NCI-H2029 (cell line): ENCODE results near the gene RNF44.
"Not testable (repeated sequence)": the region's sequence is repeated elsewhere in the genome, so short reads cannot be mapped to it uniquely, and the experiment has no call there.

Experiments used
- DNase-seq: peaks from one replicate; lab custom pipeline; 2025; lab: John Stamatoyannopoulos, UW

The RNF44 gene

DNA sequence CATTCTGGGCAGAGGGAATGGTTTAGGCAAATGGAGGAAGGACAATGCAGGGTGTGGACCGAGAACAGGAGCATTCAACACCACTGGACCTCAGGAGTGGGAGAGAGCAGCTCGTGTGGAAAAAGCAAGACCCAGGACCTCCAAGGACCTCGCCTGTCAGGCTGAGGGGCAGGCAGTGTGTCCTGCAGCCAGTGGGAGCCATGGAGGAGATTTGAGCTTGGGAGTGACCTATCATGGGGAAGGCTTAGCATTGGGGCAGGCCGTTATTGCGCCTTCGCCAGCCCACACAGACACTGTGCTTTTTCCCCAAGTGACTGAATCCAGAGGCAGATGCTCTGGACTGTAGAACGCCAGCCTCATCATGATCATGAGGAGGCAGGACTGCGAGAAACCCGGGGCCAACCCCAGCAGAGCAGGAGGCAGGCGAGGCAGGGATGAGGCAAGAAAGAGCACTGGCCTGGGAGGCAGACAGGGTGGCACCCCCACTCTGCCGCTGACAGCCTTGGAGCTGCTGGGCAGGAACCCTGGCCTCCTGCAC, 15.2 kb upstream of the RNF44 start:
- DNase-seq: no peak

DNA sequence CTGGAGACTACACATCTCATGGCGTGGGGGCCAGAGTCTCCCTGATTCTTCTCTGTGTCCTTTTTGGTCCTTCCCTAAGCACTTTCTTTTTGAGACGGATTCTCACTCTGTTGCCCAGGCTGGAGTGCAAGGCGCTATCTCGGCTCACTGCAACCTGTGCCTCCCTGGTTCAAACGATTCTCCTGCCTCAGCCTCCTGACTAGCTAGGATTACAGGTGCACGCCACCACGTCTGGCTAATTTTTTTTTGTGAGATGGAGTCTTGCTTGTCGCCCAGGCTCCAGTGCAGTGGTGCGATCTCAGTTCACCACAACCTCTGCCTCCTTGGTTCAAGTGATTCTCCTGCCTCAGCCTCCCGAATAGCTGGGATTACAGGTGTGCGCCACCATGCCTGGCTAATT, 13.7 kb upstream of the RNF44 start:
- not testable (repeated sequence) for DNase-seq

DNA sequence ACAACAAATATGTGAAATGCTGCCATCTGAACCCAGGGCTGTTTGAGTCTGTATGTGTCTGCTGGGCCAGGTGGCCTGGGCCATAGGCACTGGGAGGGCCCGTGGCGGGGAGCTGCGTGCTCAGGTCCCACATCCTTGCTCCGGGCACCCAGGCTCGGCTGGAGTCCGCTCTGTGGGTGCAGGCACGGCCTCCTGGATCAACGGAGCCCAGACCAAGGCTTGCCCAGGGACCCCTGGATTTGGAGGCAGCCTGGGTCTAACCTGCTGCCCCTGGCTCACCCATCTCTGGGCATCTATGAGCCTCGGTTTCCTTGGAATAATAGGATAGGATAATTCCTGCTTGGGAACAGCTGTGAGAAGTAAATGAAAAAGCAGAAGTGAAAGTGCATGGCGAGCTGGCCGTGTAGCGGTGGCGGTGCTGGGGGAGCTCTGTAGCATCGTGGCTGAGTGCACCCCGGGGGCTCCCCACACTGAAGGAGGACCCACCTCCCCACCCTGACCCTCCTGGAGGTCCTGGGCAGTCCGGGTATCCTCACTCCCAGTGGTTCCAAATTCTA, 13.2 kb upstream of the RNF44 start:
- DNase-seq: no peak

DNA sequence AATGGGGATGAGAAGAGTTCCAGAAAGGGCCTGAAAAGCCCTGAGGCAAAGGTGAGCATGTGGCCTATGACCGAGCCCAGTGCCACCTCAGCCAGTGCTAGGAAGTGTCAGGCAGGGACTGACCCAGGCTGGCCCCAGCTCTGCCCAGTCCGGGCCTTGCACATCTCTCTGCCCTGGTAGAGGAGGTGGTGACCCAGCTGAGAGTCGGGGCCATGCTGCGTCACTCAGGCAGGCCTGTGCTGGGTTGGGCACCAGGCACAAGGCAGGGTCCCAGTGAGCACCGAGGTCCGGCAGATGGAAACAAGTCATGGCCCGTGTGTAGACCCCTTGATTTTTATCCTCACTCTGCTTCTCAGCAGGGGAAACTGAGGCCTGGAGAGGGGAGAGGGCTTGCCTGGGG, 12.7 kb upstream of the RNF44 start:
- DNase-seq: no peak

DNA sequence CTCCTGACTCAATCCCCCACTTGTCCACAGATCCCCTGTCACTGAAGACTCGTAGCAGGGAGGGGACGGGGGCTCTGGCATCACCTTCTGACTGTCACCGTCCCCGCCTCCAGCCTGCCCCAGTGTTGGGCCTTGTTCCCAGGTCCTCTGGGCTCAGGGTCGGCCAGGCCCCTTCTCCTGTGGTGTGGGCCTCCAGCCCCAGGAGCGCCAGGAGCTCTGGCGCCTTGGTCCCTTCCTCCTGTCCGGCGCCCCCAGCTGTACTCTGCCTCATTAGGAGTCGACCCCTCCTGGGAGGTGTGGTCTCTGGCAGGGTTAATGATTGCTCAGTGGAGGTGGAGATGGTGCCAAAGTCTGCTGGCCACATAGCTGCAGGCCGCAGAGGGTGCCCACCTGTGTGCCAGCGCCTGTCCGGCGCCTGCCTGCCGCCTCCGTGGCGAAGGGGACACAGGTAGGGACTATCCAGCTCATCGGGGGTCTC, 11.8 kb upstream of the RNF44 start, which contains the start of gene CDHR2:
TSS of gene CDHR2 (plus strand) at position 376 of the 478 bp plus-strand sequence. CDS start 16,011 bp downstream, outside the sequence.
- no peak for DNase-seq

DNA sequence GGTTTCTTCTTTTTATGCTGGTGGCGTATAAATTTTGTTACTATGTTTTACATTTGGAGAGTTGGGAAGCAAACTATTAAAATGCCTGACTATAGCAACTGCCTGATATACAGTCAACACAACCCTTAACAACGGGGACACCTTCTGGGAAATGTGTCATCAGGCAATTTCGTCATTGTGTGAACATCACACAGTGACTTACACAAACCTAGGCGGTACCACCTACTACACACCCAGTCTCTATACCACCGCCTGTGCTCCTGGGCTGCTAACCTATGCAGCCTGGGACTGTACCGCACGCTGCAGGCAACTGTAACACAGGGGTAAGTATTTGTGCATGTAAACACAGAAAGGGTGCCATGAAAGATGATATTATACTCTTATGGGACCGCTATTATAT, 10.6 kb upstream of the RNF44 start:
- DNase-seq: no peak

DNA sequence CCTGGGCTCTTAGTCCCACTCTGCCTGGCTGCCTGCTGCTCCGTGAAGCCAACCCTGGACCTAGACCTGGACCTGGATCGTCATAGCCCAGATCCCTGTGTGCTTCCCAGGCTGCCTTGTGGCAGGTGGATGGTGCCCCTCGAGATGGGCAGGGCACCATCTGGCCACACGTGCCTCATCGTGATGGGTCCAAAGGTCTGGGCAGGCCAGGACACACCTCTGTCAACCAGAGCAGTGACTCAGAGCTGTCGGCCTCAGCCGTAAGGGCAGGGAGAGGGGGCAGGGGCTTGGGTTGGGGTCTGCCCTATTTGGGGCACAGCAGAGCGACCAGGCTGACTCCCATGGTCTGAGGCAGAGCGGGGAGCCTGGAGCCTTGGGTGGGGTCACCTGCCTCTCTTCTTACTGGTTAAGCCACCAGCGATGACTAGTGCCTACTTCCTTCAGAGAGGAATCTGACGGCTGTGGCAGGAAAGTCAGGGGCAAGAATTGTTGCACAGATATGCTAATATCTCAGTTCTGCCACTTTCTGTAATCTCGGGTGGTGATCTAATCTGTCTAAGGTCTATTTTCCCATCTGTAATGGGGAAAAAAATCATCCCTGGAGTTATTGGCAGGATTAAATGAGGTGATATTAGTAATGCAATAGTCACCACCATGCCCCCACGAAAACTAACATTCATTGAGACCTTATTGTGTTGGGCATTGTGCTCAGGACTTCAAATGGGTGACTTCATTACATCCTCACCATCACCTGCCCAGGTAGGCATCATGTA, 8.7 kb upstream of the RNF44 start:
- DNase-seq: no peak

DNA sequence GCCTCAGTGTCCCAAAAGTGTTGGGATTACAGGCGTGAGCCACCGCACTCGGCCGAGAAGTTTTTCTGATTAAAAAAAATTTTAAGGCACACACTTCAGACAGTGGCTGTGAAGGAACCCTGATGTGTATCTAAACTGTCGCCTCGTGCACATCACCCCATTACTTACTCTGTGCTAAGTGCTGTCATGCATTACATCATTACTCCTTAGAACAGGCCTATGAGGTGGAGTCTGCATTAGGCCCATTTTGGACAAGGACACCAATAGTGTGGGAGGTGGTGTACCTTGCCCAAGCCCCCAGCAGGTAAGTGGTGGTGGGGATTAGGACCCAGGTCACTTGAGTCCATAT, 8.2 kb upstream of the RNF44 start:
- DNase-seq: no peak

DNA sequence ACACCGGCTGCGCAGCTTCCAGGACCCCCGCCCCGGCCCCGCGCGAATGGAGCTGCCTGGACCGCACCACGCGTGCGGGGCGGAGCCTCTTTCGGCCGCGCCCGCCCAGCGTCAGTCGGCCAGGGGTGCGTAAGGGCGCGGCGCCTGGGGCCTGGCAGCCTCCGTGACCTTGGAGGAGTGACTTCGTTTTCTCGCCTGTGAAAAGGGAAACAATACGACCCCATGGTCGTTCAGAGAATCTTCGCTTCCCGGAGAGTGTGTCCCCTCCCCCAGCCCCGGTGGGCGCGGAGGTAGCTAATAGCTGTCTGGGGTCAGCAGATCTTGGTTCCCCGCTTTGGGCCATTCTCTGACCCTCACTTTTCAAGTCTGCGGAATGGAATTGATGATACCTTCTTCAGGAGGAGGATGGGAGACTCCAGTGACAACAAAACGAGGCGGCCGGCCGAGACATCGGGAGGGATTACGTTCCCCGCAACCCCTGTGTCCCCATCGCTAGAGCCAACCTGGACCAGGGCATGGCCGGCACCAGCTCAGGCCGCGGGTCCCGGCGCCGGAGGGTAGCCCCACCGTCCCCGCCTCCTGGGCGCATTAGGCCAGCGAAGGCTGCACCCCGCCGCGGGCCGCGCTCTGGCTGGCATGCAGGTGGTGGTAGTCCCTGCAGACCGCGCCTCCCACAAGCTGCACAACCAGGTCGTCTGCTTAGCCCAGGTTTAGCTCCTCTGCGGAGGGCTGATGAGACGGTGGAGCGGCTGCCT, 6.4 kb upstream of the RNF44 start:
- peak; percentile 61 for DNase-seq

DNA sequence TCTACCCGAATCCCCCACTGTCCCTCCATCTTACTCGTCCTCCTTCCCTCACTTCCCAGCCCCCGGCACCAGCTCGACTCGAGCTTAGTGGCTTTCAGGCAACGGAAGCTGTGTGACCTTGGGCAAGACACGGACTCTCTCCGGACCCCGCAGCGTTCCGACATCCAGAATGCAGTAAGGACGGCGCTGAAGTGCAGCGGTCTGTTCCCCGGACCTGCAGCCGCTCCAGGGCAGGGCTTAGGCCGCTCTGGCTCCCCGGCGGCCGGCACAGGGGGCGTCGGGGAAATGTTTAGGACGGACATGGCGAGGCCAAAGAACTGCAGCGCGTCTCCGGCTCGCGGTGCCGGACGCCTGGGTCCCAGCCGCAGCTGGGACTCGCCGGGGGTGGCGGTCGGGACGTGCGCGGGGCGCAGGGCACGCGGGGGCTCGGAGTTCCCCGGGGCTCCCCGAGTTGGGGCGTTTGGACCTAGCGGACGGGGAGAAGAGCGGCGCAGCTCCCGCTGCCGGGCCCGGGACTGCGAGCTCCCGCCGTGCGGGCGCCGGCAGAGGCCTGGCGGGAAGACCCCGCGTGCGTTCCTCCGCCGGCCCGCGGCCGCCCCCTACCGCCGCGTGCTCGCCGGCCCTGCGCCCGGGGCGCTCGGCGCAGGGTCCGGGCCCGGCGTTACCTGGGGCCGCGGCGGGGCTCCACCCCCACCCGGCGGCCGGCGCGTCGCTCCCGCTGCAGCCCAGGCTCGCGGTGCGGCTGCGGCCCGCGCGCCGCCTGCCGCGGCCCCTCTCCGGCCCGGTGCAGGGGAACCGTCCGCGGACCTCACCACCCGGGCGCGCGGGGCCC, 5.6 kb upstream of the RNF44 start:
- DNase-seq: no peak

DNA sequence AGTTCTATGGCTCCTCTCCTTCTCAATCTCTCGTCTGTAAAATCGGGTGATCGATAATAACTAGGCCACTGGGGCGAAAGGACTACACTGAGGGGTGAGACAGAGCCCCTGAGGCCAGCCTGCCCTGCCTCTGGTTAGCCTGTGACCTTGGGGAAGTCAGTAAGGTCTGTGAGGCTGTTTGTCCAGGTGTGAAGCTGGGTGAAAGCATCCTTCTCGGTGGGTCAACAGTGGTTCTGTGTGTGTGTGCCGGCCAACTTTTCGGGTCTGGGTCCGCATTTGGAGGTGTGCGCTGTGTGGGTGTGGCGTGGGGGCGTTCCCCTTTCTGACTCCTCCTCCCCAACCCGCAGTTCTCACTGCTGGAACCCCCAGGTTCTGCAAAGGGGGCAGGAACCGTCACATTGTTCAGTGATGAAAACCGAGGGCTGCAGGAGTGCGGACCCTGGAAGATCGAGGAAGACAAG, 5.0 kb upstream of the RNF44 start:
- no peak for DNase-seq

DNA sequence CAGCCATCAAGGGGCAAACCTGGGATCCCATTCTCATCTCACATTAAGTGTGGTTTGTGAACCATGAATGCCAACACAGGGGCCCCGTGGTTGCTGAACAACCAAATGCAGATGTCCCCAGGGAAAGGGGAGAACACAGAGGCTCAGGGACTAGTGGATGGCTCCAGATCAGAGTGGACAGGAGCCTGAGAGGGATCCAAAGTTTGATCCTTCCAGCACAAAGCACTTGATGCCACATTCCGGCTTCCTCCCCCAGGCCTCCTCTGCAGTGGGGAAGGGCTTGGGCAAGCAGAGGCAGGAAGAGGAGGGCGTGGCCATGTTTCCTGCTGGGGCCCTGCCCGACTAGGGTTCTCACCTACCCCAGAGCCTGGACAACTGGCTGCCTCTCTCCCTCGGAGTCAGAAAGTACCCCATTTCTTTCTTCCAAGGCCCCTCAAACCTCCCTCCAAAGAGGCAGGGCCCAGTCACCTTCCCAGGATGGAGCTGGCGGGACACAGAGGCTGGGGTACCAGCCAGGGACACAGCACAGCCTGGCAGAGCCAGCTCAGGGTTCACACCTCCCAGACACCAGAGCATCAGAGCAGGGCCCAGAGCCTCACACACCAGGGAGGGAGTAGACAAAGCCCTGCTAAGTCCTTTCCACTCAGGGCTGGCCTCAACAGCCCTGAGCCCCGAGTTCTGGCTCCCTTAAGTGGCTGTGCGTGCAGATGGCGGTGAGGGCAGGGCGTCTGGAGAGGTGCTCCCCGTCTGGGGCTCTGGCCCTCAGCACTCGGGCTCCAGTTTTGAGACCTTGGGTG, 4.3 kb upstream of the RNF44 start:
- DNase-seq: no peak

DNA sequence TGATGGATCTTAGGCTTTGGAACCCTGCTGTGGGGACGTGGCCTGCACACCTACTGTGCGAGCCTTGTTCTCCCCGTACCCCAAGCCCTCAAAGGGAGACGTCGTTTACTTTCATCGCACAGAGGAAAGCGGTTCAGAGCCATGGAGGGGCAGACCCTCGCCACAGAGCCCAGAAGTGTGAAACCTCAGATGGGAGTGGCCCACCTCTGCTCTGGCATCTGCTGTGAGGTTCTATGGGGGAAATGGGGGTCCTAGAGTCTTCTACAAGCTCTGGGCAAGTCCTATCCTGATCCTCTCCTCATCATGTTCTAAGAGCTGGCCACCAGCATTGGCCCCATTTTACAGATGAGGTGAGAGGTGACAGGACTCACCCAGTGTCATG, 3.7 kb upstream of the RNF44 start:
- DNase-seq: no peak

DNA sequence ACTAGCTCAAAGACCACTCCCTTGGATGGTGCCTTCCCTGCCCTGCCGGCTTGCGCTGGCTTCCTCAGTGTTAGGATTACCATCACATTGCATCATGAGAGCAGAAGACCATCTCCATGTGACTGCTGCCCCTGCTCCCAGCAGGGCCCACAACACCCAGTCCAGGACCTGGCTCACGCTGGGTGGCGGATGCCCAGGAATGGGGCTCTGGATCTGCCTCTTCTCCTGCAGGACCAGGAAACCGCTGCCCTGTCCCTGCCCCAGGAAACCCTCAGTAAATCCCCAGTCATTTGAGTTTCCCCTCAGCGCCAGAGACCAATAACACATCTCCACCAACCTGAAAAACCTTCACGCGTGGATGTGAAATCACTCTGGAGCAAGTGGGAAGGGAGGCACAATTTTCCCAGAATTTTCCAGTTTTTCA, 3.3 kb upstream of the RNF44 start:
- no peak for DNase-seq

DNA sequence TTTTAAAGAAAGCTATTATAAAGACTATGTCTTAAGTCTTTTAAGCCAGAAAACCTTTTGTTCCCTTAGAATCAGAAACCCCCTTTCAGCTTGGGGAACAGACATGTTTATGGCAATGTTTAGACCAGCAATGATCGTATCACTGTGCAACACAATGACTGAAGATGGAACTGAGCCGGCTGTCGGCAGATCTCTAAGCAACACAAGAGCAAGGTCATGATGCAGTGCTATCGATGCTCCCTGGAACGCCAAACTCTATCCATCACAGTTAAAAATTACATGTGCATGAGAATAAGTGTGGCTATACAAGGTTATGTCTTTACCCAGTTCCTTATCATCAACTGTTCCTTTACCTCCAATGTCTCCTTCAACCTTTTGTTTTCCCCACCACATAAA, 1.8 kb upstream of the RNF44 start:
- DNase-seq: no peak

DNA sequence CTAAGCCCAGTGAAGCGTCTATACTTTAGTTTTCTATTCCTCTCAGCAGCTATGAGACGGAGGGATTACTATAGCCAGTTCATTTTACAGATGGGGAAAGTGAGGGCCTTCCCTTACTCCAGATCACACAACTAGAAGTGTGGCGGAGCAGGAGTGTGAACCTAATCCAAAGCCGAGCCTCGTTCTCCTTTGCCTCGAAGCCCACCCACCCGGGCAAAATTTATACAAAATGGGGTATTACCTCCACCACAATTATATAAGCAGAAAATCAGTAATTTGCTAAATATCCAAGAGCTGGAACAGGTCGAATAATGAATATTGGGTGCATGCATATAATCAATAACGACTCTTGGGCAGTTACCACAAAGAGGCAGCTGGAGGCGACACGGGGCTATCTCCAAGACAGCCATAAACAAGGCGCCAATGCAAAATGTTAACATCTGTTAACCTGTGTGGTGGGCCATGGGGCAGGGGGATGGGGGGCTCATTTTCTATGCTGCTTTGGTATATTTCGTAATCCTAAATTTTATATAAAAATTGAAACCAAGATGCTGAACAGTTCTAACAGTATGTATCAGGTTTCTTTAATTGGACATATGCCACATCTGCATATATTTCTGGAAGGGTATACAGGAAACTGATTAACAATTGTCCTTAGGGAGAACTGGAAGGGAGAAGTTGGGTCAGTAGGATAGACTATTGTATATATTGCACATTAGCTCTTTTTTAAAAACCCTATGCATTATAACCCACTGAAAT, 1.2 kb upstream of the RNF44 start:
- DNase-seq: no peak

DNA sequence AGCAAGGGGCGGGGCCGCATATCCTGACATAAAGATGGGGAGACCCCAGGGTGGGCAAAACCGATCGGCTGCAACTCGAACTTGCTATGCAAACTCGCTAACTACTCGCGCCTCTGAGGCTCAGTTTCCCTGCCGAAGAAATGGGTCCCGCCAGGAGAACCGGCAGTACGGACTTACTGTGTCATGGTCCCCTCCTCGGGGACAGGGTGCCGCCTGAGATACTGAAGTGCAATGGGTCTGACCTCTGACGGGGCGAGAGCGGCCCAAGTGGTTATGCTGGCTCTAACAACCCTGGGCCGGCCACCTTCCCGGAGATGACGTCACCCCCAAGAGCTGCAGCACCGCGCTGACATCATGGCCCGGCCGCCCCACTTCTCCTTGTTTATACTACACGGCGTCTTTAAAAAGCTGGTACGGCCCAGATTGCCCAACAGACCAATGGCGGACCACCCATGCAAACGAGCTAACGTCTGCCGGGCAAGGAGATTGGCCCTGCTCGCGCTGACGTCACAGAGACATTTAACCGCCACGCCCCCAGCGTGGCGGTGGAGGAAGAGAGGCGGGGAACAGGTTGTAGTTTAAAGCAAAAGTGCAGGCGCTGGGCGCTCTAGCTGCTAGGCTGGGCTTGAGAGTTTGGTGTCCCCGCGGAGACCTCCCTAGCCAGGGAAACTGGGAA, 490 bp upstream of the RNF44 start:
- DNase-seq: peak; percentile 98

DNA sequence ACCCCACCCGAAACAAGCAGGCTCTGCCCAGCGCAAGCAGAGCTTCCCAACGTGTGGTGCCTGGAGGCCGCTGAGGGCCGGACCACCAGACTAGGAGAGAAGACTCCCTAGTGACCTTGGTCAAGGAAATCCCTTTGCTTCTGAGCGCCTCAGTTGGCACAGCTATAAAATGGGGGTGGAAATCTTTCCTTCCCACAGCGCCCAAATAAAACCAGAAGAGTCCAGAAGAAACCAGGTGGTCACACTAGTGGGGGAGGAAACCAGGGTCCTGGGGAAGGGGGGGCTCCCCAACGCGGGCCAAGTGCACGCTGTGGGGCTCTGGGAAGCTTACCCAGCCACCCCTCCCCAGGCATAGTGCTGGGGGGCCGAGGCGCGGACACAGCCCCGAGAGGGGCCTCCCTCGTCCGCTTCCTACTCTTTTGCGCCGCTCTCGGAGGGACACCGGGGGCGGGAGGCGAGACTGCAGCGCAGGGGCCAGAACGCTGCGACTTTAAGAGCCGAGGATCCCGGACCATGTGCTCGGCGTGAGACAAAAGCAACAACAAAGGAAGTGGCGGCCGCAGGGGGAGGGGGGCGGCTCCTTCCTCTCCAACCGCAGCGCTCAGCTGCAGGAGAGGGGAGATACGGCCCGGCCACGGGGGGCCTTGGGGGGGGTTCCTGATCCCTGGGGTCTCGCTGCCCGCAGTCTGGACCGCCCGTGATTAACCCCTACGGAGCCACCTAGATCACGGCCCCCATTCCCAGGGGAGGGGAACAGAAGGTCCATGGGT, 885 bp downstream of the RNF44 start:
- peak; percentile 80 for DNase-seq

DNA sequence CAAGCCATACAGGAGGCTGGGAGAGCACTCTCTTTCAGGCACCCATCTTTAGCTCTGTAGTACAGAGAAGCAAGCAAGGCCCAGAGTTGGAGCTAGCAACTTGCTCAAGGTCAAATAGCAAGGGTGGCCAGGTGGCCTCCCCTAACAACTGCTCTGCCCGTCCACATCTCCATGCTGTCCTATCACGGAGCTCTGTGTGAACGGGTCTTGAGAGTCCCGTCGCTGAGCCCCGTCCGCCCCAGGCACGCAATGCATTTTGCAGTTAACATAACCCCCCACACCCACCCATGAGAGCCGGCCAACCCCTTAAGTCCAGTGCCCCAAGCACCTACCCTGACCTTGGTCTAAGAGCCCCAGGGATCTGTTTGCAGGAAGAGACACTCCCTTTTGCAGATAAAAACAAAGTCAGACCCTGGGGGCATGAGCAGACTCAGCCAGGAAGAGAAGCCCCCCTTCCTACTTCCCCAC, 1.5 kb downstream of the RNF44 start:
- no peak for DNase-seq
